A549 (cell line): ENCODE results near the gene SUFU. TPM values are rescaled to one million over a fixed set of nuclear protein-coding genes. Genes with fewer than 3 reads are reported as not detected.
A peak's percentile ranks its signal among the peaks of the same experiment; 100 is the strongest.

Experiments used
- ATAC-seq, 2 experiments: fragments of 200-7000 bp in 1 of 2; fragments of >200 bp in 1 of 2; cut with Nextera tagmentation in 1 of 2; cut with Tn5 transposase in 1 of 2; 3 replicates each; pipeline versions ENCODE4 v1.8.0 to v1.9.1; 2018 to 2020; ENCODE audit warnings: mild to moderate bottlenecking in 1 of 2, moderate library complexity in 1 of 2
- CTCF ChIA-PET: fragments of 300-600 bp; sonication (Branson Sonifier 250); formaldehyde crosslinking; extraction: SDS; loops from one replicate; lab custom pipeline; 2021; ENCODE audit warnings: antibody characterized with exemption, inconsistent platforms; lab: Yijun Ruan, JAX
- POLR2A ChIA-PET: fragments of 350-600 bp; formaldehyde crosslinking; extraction: SDS; loops from one replicate; lab custom pipeline; 2021; ENCODE audit warnings: antibody characterized with exemption, inconsistent platforms; lab: Yijun Ruan, JAX
- DNase-seq, 2 experiments: peaks; one replicate each; pipeline versions ENCODE4 v3.0.0 to v3.0.0-alpha.2; 2011 to 2016; ENCODE audit warnings: low read depth in 1 of 2, low spot score in 1 of 2
- FAIRE-seq: peaks from 2 replicates; lab custom pipeline; 2011; peaks lifted over from hg19 to GRCh38; lab: Jason Lieb, UNC
- H3K27ac ChIP-seq, 2 experiments: fragments of >200 bp; sonication (Bioruptor Twin); formaldehyde crosslinking; 3 replicates each; pipeline ENCODE4 v1.5.1; 2016 to 2017
- H3K4me1 ChIP-seq: fragments of >200 bp; sonication (Bioruptor Twin); formaldehyde crosslinking; 3 replicates; pipeline ENCODE4 v1.6.1; 2016
- H3K4me2 ChIP-seq: fragments of >200 bp; sonication (Bioruptor Twin); formaldehyde crosslinking; 3 replicates; pipeline ENCODE4 v1.6.1; 2016
- H3K4me3 ChIP-seq: fragments of >200 bp; sonication (Bioruptor Twin); formaldehyde crosslinking; 3 replicates; pipeline ENCODE4 v1.5.1; 2016
- H3K9me3 ChIP-seq: fragments of >200 bp; sonication (Bioruptor Twin); formaldehyde crosslinking; 3 replicates; pipeline ENCODE4 v1.6.1; 2016
- CBX8 ChIP-seq: fragments of 200-600 bp; sonication (generic); IDR thresholded peaks from 2 replicates; pipeline ENCODE4 v1.6.1; 2016
- CHD2 ChIP-seq: fragments of 150-350 bp; IDR thresholded peaks from 2 replicates; pipeline ENCODE4 v1.6.1; 2014; ENCODE audit warnings: low read length; ENCODE audit not compliant: partially characterized antibody
- CTCF ChIP-seq: fragments of >200 bp; sonication (Bioruptor Twin); formaldehyde crosslinking; IDR thresholded peaks from 3 replicates; pipeline ENCODE4 v1.5.1; 2016
- EHMT2 ChIP-seq: fragments of 200-600 bp; sonication (generic); IDR thresholded peaks from 2 replicates; pipeline ENCODE4 v1.6.1; 2016; ENCODE audit warnings: antibody characterized with exemption, low read depth, mild to moderate bottlenecking, moderate library complexity
- GATA3 ChIP-seq: IDR thresholded peaks from 2 replicates; pipeline ENCODE4 v1.6.1; 2012; ENCODE audit warnings: borderline replicate concordance
- KDM1A ChIP-seq: fragments of 200-600 bp; sonication (generic); IDR thresholded peaks from 2 replicates; pipeline ENCODE4 v1.6.1; 2016; ENCODE audit warnings: low read depth, mild to moderate bottlenecking
- RAD21 ChIP-seq, 2 experiments: fragments of >200 bp in 1 of 2; sonication (Bioruptor Twin) in 1 of 2; formaldehyde crosslinking in 1 of 2; IDR thresholded peaks in 1 of 2; conservative IDR thresholded peaks in 1 of 2; 2 replicates in 1 of 2; 3 replicates in 1 of 2; pipeline ENCODE4 v1.6.1; 2012 to 2018; ENCODE audit warnings: inconsistent platforms in 1 of 2
- SMC3 ChIP-seq: fragments of >200 bp; sonication (Bioruptor Twin); formaldehyde crosslinking; IDR thresholded peaks from 3 replicates; pipeline ENCODE4 v1.6.1; 2018; ENCODE audit warnings: inconsistent platforms
- USF2 ChIP-seq: fragments of 450-650 bp; IDR thresholded peaks from 2 replicates; pipeline ENCODE4 v1.6.1; 2014; ENCODE audit warnings: antibody characterized with exemption
- WGBS: methylation state at CpG from one replicate; pipeline ENCODE4 v1.1.6; 2017; ENCODE audit errors: missing lambda C conversion rate; 5-methylcytosine and 5-hydroxymethylcytosine counted together
- polyA plus RNA-seq, 4 experiments: library from polyadenylated mRNA; depleted of rRNA in 3 of 4; stranded (reverse); fragments of >200 nt; fragmentation: RNase III in 1 of 4; extraction: RNeasy Plus Mini Kit Qiagen cat#74134 plus additional on column Dnase treatment in 1 of 4; gene quantifications; 2 replicates in 3 of 4; 3 replicates in 1 of 4; pipeline ENCODE4 v1.2.3, GENCODE V29; 2011 to 2017
- TF ChIP-seq, protein P1 (sequence below): fragments of 200-600 bp; sonication (generic); IDR thresholded peaks from 2 replicates; pipeline ENCODE4 v1.6.1; 2016; ENCODE audit warnings: antibody characterized with exemption, mild to moderate bottlenecking, moderate library complexity

SUFU gene
- polyA plus RNA-seq, 2 of the 4 experiments (the other 2 are of a cell fraction), result 3.7 to 5.5 TPM

- Histone ChIP-seq H3K27ac (0 out of 6 replicates have a peak overlapping the region, but pooled peaks of 1 of the 2 experiments have one; percentile 20), H3K4me3 (no peak overlapping the region), H3K4me2 (no peak overlapping the region), H3K4me1 (0 out of 3 replicates have a peak, but pooled peaks cover 3% of the 10 kb centered on the region), H3K9me3 (no peaks in the 10 kb centered on the region)
- no peak for ATAC-seq
- no peak for FAIRE-seq
- no peak for DNase-seq
- POLR2A ChIA-PET, result interaction anchor here (0.5 kb wide), 1 partner anchor 116 kb away, joined by 3 read pairs; no protein-coding TSS in a partner anchor
- TF ChIP-seq, protein P1, sequence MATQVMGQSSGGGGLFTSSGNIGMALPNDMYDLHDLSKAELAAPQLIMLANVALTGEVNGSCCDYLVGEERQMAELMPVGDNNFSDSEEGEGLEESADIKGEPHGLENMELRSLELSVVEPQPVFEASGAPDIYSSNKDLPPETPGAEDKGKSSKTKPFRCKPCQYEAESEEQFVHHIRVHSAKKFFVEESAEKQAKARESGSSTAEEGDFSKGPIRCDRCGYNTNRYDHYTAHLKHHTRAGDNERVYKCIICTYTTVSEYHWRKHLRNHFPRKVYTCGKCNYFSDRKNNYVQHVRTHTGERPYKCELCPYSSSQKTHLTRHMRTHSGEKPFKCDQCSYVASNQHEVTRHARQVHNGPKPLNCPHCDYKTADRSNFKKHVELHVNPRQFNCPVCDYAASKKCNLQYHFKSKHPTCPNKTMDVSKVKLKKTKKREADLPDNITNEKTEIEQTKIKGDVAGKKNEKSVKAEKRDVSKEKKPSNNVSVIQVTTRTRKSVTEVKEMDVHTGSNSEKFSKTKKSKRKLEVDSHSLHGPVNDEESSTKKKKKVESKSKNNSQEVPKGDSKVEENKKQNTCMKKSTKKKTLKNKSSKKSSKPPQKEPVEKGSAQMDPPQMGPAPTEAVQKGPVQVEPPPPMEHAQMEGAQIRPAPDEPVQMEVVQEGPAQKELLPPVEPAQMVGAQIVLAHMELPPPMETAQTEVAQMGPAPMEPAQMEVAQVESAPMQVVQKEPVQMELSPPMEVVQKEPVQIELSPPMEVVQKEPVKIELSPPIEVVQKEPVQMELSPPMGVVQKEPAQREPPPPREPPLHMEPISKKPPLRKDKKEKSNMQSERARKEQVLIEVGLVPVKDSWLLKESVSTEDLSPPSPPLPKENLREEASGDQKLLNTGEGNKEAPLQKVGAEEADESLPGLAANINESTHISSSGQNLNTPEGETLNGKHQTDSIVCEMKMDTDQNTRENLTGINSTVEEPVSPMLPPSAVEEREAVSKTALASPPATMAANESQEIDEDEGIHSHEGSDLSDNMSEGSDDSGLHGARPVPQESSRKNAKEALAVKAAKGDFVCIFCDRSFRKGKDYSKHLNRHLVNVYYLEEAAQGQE, result no peak
- TF ChIP-seq EHMT2, result no peak
- no peak for TF ChIP-seq GATA3
- TF ChIP-seq KDM1A, result no peak
- no peak for TF ChIP-seq SMC3
- TF ChIP-seq CBX8, result no peak
- no peak for TF ChIP-seq USF2
- 69% methylated on average over 6 of the region's 6 CpGs for WGBS
- CTCF ChIA-PET, result interaction anchor here (0.8 to 10.7 kb wide), 5 partner anchors 9 to 114 kb away, joined by 3 to 60 read pairs (median 6); partner anchors contain the start of gene SUFU
Observed at GRCh38 chr10:102593074-102593803, 89.5 kb downstream of the SUFU start.

GRCh38 chr10:102593804-102594079, 90.0 kb downstream of the SUFU start:
- no peak overlapping the region for H3K4me2 ChIP-seq
- 79% methylated on average over 6 of the region's 6 CpGs for WGBS

DNA sequence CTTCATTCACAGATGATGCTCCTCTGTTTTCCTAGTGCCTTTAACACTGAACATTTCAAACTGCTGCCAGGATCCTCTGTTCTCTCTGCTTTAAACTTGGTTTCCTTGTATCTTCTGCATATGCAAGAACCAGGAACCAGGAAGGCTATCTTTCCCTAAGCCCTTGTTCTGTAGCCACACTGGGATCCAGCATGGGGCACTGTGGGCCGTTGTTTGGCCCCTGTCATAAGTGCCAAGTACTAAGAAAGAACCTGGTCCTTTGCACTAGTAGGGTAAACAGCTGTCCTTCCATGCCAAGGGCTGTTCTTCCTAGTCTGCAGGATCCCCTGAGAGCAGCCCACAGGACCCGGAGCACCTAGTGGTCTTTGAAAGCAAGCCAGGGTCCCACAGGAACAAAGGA, 91.5 kb downstream of the SUFU start:
- Histone ChIP-seq H3K9me3 (no peaks in the 10 kb centered on the region), H3K4me3 (no peak overlapping the region), H3K4me1 (0 out of 3 replicates have a peak, but pooled peaks cover 3% of the 10 kb centered on the region), H3K27ac (no peak overlapping the region), H3K4me2 (no peak overlapping the region)
- FAIRE-seq (no peak), DNase-seq (no peak), ATAC-seq (no peak)
- CTCF ChIA-PET, result interaction anchor here (0.7 to 10.7 kb wide), 19 partner anchors 9 to 366 kb away, joined by 3 to 60 read pairs (median 6); partner anchors contain the start of genes SUFU and TRIM8
- WGBS, result 88% methylated on average over 2 of the region's 2 CpGs
- POLR2A ChIA-PET, result interaction anchor here (1.1 kb wide), 1 partner anchor 12 kb away, joined by 3 read pairs; no protein-coding TSS in a partner anchor
- TF ChIP-seq RAD21 (conservative IDR thresholded peaks at IDR 0.05 in 1 of 2, IDR thresholded peaks at IDR 0.05 in 1 of 2), result no peak
- TF ChIP-seq CHD2, result no peak
- TF ChIP-seq USF2, result no peak
- TF ChIP-seq, all 56 proteins: peak for 0

More at GRCh38 chr10:102593804-102594079, 90.0 kb downstream of the SUFU start:
- POLR2A ChIA-PET, result interaction anchor here (0.5 kb wide), 1 partner anchor 116 kb away, joined by 3 read pairs; no protein-coding TSS in a partner anchor
- no peak for TF ChIP-seq CTCF
- ATAC-seq (no peak), DNase-seq (no peak), FAIRE-seq (no peak)
- Histone ChIP-seq H3K27ac (no peak overlapping the region), H3K4me3 (no peak overlapping the region), H3K9me3 (no peaks in the 10 kb centered on the region), H3K4me1 (0 out of 3 replicates have a peak, but pooled peaks cover 3% of the 10 kb centered on the region)
- CTCF ChIA-PET, result interaction anchor here (1.9 to 10.7 kb wide), 3 partner anchors 9 to 15 kb away, joined by 6 to 60 read pairs (median 11); no protein-coding TSS in a partner anchor
